Testis (tissue), 2 donors: Measurements from ENCODE around the gene ALG1.
"Not testable (repeated sequence)": the region's sequence is repeated elsewhere in the genome, so short reads cannot be mapped to it uniquely, and the experiment has no call there.

Experiments used
- POLR2A ChIP-seq: fragments of 450-650 bp; IDR thresholded peaks from one replicate; pipeline ENCODE4 v1.6.1; 2017; ENCODE audit warnings: antibody characterized with exemption, mild to moderate bottlenecking, moderate library complexity
- TF ChIP-seq, protein P1 (sequence below), 3 experiments: fragments of 450-650 bp in 2 of 3; fragments of 200-600 bp in 1 of 3; sonication (generic) in 1 of 3; IDR thresholded peaks; one replicate each; pipeline ENCODE4 v1.5.1; 2016 to 2019; ENCODE audit warnings: antibody characterized with exemption in 3 of 3, mild to moderate bottlenecking in 2 of 3, moderate library complexity in 1 of 3

DNA sequence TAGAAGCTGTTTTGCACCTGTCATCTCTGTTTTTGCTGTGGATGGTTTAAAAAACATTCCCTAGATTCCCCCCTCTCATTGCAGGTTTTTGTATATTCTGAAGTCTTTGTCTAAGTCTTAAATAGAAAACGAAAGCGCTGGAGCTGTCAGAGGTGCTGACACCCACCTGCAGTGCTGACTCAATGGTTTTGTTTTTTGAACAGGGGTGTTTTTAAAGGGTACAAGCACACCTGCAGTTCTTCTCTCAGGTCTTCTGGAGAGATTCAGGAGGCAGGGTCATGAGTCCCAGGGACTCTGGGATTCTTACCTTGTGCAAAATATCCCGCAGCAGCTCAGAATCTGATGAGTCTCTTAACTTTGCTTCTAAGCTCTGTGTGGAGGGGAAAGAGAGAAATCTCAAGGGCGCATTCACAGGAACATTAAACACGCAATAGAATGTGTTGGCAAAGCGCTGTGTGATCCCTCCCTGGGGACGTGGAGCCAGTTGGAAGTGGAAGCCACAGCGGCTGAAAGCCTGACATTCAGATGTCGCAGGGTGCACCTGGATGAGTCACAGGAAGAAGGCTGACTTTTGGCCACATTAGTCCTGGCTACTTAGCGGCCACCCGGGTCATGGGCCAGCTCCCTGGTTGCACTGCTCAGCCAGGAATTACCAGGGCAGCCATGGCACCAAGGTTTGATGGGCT lies 23.6 kb downstream of the ALG1 start:
- TF ChIP-seq, protein P1, sequence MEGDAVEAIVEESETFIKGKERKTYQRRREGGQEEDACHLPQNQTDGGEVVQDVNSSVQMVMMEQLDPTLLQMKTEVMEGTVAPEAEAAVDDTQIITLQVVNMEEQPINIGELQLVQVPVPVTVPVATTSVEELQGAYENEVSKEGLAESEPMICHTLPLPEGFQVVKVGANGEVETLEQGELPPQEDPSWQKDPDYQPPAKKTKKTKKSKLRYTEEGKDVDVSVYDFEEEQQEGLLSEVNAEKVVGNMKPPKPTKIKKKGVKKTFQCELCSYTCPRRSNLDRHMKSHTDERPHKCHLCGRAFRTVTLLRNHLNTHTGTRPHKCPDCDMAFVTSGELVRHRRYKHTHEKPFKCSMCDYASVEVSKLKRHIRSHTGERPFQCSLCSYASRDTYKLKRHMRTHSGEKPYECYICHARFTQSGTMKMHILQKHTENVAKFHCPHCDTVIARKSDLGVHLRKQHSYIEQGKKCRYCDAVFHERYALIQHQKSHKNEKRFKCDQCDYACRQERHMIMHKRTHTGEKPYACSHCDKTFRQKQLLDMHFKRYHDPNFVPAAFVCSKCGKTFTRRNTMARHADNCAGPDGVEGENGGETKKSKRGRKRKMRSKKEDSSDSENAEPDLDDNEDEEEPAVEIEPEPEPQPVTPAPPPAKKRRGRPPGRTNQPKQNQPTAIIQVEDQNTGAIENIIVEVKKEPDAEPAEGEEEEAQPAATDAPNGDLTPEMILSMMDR (IDR thresholded peaks at IDR 0.05) = not testable (repeated sequence)
- TF ChIP-seq POLR2A = not testable (repeated sequence)
